HL-60/S4 treated with retinoic acid at 250 ng/mL for 4 days and 3 days (cell line): ENCODE measurements around the gene ZNF80.
"Not testable (repeated sequence)": the region's sequence is repeated elsewhere in the genome, so short reads cannot be mapped to it uniquely, and the experiment has no call there.

Source experiments
- in situ Hi-C: fragments of 300-500 bp; cut with MboI; formaldehyde crosslinking; loops from 2 replicates; pipeline ENCODE4 v1.7.0; 2022; ENCODE audit warnings: low sequenced_read_pairs

ZNF80 gene

DNA sequence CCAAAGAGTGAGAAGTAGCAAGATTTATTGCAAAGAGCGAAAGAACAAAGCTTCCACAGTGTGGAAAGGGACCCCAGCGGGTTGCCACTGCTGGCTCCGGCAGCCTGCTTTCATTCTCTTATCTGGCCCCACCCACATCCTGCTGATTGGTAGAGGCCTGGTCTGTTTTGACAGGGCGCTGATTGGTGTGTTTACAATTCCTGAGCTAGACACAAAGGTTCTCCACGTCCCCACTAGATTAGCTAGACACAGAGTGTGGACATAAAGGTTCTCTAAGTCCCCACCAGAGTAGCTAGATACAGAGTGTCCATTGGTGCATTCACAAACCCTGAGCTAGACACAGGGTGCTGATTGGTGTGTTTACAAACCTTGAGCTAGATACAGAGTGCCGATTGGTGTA is at the start of gene ZNF80:
Gene ZNF80 (minus strand): TSS at position 101 of the 400 bp plus-strand sequence. CDS start 504 bp downstream, outside the sequence.
- in situ Hi-C loops, result not testable (repeated sequence)

DNA sequence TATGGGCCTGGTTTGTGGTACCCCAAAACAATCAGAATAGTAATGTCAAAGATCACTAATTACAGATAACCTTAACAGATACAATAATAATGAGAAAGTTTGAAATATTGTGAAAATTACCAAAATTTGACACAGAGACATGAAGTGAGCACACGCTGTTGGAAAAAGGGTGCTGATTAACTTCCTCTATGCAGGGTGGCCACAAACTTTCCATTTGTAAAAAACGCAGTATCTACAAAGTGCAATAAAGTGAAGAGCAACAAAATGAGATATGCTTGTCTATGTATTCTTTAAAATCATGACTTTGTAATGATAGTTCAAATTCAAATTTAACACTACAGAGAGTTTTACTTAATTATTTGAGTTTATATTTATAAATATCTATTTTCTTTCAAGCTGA is 48.9 kb upstream of the ZNF80 start:
- in situ Hi-C loops, result no loop called here

DNA sequence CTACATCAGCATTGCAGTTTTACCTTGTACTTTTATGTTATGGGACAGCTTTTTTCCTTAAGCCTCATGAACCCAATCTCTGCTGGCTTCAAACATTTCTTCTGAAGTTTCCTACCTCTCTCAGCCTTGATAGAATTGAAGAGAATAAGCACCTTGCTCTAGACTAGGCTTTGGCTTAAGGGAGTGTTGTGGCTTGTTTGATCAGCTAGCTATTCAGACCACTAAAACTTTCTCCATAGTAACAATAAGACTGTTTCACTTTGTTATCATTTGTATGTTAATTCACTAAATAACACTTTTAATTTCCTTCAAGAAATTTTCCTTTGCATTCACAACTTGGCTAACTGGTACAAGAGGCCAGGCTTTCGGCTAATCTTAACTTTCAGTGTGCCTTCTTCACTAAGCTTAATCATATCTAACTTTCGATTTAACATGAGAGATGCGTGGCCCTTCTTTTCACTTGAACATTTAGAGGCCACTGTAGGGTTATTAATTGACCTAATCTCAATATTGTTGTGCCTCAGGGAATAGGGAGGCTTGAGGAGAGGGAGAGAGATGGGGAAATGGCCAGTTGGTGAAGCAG is 48.4 kb upstream of the ZNF80 start:
- in situ Hi-C loops, result no loop called here

DNA sequence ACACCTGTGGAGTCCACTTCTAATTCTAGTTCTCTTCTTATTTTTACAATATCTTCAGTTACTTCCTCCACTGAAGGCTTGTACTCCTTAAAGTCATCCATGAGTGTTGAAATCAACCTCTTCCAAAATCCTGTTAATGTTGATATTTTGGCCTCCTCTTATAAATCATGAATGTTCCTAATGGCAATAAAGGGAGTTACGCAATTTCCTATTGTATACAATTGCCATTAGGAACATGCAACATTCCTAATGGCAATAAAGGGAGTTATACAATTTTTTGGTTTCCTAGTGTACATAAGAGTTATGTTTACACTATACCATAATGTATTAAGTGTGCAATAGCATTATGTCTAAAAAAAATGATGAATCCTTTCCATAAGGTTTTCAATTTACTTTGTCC is 47.3 kb upstream of the ZNF80 start:
- in situ Hi-C loops, result no loop called here

DNA sequence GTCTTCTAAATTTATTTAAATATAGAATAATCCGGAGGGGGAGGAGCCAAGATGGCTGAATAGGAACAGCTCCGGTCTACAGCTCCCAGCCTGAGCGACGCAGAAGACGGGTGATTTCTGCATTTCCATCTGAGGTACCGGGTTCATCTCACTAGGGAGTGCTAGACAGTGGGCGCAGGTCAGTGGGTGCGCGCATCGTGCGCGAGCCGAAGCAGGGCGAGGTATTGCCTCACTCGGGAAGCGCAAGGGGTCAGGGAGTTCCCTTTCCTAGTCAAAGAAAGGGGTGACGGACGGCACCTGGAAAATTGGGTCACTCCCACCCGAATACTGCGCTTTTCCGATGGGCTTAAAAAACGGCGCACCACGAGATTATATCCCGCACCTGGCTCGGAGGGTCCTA is 39.5 kb upstream of the ZNF80 start:
- in situ Hi-C loops, result not testable (repeated sequence)

DNA sequence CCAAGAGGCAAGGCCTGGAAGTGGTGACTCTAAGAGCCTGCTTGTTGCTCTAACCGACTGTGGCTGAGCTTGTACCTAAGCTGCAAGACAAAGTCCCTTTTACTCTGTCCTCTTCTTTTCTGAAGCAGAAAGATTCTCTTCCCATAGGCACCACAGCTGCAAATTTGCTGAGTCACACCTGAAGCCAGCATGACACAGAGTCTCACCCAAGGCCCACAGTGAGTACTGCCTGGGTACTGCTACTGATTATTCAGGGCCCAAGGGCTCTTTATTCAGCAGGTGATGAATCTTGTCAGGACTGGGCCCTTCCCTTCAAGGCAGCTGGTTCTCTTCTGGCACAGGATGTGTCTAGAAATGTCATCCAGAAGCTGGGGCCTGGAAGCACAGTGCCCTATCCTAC is 37.6 kb upstream of the ZNF80 start:
- in situ Hi-C loops, result no loop called here

DNA sequence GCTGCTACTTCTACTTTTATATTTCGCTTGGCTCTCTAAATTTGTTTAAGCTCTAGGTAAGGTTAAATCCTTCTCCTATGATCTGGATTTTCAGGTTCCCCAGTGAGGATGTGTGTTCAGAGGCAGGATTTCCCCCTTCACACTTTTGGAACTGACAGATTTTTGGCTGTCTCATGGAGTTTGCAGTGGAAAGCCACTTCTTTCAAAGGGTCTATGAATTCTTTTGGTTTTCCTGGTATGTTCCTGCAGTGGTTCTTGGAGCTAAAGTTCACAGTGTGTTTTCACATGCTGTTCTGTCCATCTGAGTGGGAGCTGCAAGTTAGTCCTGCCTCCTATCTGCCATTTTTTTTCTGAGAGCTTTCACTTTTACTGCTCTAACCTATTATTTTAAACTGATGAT is 34.9 kb upstream of the ZNF80 start:
- in situ Hi-C loops, result no loop called here

DNA sequence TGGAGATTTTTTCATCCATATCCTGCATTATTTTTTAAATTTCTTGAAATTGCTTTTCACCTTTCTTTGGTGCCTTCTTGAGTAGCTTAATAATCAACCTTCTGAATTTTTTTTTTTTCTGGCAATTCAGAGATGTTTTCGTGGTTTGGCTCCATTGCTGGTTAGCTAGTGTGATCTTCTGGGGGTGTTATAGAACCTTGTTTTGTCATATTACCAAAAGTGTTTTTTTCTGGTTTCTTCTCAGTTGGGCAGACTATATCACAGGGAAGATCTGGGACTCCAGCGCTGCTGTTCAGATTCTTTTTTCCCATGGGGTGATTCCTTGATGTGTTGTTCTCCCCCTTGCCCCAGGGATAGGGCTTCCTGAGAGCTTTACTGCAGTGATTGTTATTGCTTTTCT is 32.6 kb upstream of the ZNF80 start:
- in situ Hi-C loops, result no loop called here

DNA sequence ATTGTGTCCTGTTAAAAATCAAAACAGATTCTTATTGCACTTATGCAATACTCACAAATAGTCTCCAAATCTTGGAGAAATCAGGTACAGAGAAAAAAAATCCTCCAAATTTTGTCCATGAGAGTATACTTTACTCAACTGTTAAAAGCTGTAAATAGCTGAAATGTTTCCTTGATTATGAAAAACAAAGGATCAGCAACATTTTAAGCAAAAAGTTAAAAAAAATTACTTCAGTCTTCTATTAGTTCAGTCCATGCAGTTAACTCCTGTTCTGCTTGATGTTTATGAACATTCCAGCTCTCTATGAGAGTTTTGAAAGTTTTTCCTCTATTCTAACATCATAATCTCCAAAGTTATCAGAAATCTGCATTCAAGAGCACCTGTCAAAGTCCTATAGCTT is 22.8 kb upstream of the ZNF80 start:
- in situ Hi-C loops, result no loop called here

DNA sequence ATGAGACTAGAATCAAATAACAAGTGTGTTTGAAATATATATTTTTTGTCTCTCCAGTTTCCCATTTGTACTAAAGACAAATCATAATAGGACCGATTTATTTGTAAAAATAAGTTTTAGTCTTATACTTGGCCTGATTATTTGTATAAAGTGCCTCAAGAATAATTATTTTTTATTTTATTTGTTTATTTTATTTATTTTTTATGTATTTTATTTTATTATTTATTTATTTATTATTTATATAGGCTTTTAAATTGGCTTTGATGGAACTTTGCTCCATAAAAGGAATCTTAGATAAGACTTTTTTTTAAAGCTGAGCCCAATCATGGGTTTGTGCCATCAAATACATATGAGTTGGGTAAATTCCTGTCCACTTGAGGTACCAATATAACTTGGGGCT is 22.2 kb upstream of the ZNF80 start:
- in situ Hi-C loops, result no loop called here

DNA sequence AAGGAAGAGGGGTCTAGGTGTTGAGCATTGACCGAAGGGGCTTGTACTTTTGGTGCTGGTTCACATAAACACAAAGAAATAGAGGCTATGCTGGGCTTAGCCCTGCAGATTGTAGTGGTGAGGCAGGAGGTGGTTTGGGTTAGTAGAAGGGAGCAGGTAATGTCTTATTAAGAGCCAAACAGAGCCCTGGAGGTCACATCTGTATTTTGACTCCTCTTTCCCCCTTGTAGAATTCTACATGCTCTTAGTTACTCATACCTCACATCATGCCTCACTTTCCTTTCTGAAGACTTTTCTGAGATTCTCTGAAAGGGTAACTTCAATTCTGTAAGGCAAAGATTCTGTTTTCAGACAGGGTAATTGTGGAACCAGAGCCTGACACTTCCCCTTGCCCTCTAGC is 16.1 kb upstream of the ZNF80 start:
- in situ Hi-C loops, result no loop called here

DNA sequence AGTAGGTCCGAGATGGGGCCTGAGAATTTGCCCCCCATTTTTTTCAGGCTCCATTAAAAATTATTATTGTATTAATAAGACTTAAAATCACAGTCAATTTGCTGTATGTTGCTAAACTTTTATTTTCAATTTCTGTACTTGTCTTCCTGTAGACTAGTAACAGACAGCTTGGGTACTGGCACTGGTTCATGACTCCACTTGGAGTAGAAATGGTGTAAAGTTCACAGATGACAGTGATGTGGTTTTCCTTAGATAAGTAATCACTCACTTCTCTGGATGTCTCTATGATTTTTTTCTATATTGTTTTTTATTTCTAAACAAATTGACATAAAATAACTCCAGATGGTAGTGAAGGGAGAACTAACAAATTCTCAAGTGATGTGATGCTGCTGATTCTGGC is 15.6 kb upstream of the ZNF80 start:
- in situ Hi-C loops, result no loop called here

DNA sequence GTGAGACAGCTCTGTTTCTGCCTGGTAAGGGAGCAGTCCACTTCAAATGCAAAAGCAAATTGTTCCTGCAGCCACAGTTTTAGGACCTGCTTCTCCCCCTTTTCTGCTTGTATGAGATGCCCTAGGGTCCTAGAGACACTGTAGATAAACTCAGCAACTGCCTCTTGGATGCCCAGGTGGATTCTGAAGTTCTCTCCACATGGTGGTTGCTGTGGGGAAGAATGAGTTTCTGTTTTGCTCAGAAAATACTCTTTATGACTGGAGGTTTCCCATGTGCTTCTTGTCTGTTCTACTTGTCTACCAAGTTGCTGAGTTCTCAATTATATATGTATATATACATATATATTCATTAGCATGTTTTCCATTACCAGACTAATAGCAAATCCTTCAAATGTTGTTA is 5.6 kb upstream of the ZNF80 start:
- in situ Hi-C loops, result no loop called here

DNA sequence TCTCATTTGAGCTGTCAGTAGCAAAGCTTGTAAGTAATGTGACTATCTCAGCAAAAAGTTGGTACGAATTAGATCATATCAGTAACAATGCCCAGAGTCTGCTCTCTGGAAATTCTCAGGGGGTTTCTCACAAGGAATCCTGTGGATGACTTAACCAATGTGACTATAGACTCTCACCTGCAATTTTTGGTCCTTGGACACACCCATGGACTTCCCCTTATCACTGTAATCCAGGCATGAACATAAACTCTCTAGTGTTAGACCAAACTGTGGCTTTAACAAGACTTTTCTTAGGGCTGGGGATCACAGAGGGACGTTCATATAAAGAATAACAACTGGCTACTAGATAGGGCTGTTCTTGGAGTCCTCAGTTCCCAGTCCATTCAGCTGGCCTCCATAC is 3.9 kb upstream of the ZNF80 start:
- in situ Hi-C loops, result no loop called here

DNA sequence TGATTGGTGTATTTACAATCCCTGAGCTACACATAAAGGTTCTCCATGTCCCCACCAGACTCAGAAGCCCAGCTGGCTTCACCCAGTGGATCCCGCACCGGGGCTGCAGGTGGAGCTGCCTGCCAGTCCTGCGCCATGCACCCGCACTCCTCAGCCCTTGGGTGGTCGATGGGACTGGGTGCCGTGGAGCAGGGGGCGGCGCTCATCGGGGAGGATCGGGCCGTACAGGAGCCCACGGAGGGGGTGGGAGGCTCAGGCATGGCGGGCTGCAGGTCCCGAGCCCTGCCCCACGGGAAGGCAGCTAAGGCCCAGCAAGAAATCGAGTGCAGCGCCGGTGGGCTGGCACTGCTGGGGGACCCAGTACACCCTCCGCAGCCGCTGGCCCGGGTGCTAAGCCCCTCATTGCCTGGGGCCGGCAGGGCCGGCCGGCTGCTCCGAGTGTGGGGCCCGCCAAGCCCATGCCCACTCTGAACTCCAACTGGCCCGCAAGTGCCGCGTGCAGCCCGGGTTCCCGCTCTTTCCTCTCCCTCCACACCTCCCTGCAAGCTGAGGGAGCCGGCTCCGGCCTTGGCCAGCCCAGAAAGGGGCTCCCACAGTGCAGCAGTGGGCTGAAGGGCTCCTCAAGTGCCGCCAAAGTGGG is 888 bp upstream of the ZNF80 start:
- in situ Hi-C loops, result not testable (repeated sequence)

DNA sequence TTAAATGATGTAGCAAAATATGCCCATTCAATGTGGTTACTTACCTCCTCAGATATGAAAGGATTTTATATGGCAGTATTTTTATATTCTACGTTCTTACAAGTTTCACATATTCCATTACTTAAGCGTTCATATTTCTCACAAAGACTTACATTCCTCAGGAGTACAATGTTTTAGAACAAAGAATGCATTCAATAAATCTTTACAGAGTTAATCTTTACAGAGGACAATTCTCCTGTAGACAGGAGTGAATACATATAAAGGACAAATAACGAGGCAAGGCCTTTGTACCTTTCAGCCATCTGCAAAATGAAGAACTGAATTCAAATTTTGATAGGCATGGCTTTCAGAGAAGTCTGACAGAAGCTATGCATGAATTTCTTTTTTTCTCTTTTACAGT is 1.9 kb downstream of the ZNF80 start:
- in situ Hi-C loops, result no loop called here

DNA sequence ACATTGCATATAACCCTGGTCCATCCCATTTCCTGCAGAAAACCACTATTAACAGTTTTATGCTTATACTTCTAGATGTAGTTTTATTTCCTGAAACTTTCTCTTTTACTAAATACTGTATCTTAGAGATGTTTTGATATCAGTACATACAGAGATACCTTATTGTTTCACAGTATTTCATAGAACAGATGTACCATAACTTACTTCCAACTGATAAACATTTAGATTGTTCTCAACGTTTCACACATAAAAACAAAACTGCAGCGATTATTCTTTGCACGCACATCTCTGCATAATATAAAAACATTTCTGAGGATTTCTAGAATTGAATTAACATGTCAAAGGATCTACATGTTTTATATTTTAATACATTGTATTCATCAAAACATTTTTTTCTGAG is 2.6 kb downstream of the ZNF80 start:
- in situ Hi-C loops, result no loop called here

DNA sequence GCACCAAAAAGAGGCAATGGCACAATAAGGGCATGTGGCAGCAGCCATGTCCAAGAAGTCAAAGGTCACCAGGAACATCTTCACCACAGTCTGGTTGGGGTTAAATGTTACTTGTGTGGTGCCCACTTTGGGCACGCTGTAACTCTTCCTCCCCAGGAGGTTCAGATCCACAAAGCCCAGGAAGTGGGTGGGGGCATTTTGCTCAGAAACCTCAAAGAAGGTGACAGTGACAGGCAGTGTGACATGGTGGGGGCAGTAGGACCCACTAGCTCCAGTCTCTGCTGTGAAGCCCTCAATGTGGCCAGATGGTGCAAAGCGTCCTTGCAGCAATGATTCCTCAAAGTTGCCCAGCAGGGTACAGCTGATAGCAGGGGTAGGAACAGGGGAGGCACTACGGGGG is 5.8 kb downstream of the ZNF80 start:
- in situ Hi-C loops, result no loop called here

DNA sequence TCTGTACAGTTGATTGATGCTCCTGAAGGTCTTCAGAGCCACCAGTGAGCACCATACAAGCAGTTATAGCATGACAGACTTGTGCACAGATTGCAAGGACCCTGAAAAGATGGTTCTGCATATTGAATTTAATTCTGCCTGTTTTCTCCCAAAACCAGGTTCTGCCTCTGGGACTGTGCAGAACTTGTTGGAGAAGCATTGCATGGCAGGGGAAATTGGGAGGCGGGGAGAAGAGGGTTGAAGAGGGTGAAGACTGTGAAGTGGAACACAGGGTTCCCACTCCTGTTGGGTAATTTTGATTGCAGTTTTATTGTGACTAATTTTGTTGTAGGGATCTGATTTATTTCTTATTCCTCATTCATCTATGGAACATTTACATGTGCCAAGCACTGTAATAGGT is 10.3 kb downstream of the ZNF80 start:
- in situ Hi-C loops, result no loop called here

DNA sequence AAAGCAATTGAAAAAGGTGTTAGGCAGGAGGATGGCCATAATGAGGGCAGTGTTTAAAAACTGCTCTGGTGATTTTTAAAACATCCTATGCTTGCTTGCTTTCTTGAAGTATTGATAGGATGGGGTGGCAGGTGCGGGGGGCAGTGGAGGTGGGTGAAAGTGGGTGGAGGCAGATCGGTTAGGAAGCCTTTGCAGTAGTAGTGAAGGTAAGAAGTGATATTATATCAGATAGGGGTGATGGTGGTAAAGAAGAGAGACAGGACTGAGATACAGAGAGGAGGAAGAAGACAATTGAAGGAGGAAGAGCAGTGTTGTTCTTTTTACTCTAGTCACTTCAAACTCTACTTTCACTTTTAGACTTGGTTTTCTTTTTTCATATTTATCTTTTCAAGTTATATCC is 11.1 kb downstream of the ZNF80 start:
- in situ Hi-C loops, result no loop called here

DNA sequence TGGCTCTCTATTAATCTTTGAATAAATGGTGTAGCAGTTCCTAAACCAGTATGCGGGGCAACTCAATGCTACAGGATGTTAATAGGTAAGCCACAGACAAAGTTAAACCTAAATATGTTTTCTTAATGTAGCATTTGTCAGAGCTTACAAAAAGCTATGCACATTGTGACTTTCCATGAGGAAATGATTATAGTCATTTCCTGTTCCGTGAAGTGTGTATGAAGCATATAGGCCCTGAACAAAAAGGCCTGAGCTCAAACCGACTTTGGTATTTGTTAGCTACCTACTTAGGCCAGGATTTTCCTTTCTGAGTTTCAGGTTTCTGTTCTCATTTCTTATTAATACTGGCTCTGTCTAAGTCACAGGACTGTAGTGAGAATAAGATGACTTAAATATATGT is 14.2 kb downstream of the ZNF80 start:
- in situ Hi-C loops, result no loop called here

DNA sequence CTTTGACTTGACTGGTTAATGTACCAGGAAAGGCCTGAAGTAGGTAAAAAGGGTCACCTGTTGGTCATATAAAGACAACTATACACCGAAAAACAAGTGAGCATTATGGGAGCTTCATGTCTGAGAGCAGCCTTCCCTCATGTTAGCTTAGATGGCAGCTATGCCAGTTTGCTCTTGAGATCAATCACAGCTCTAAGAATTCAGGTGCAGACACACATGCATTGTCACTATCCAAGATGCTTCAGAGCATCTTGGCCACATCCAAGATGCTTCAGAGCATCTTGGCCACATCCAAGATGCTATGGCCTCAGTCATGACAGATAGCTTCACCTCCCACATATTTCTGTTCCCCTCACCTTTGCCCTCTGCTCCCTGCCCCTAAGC is 15.5 kb downstream of the ZNF80 start:
- in situ Hi-C loops, result no loop called here

DNA sequence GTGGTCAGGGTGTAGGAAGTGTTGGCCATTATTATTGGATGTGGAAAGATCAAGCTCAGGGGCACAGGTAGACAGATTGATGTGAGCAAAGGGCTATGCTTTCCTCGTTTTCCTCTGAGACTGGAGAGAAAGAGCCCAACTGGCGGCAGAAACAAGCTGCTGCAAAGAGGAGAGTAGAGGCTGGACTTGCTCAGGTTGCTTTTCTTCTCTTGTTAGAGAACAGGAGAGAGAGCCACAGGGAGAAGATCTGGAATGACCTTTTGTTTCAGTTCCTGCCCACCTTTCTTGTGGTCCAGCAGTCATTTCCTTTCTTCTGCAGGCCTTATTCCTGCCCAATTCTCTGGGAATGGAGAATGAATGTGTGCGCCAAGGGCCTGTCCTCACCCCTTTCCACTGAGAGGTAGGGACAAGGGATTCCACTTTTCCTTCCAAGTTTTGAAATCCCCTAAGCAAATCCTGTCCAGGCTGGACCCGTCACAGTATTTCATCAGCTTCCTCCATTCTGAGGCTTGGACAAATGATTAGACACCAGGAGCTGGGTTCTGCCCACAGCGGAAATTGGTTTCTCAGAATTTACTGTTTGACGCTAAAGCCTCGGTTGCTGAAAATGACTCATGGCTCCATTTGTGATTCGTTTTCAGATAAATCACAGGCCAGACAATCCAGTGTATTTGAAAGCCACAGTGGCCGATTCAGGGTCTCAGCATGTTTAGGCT is 16.1 kb downstream of the ZNF80 start:
- in situ Hi-C loops, result no loop called here
